Non-pigmented ciliary epithelial cell (primary cell): ENCODE results near the gene HCN2.
"Not testable (repeated sequence)": the region's sequence is repeated elsewhere in the genome, so short reads cannot be mapped to it uniquely, and the experiment has no call there.

Experiments
- DNase-seq: peaks from one replicate; pipeline ENCODE4 v3.0.0-alpha.2; 2010; ENCODE audit warnings: low read depth

HCN2 gene

GRCh38 chr19:585551-586110, 4.0 kb upstream of the HCN2 start:
- no peak for DNase-seq

- no peak for DNase-seq
Observed at GRCh38 chr19:588093-588740, 1.5 kb upstream of the HCN2 start.

GRCh38 chr19:588741-589692, 664 bp upstream of the HCN2 start:
- DNase-seq, result no peak

- no peak for DNase-seq
Observed at GRCh38 chr19:590396-590745, 690 bp downstream of the HCN2 start.

GRCh38 chr19:590750-591098, 1.0 kb downstream of the HCN2 start:
- DNase-seq, result no peak

GRCh38 chr19:591099-591958, 1.6 kb downstream of the HCN2 start:
- DNase-seq, result no peak

- DNase-seq, result no peak
Observed at GRCh38 chr19:592101-592500, 2.4 kb downstream of the HCN2 start.

GRCh38 chr19:593055-593454, 3.4 kb downstream of the HCN2 start:
- no peak for DNase-seq

GRCh38 chr19:593505-593904, 3.8 kb downstream of the HCN2 start:
- no peak for DNase-seq

GRCh38 chr19:594265-594870, 4.7 kb downstream of the HCN2 start:
- DNase-seq, result no peak

- no peak for DNase-seq
Observed at GRCh38 chr19:595326-596262, 5.9 kb downstream of the HCN2 start.

GRCh38 chr19:596263-596655, 6.6 kb downstream of the HCN2 start:
- no peak for DNase-seq

GRCh38 chr19:597406-598315, 8.0 kb downstream of the HCN2 start:
- DNase-seq, result no peak

GRCh38 chr19:601310-601709, 11.6 kb downstream of the HCN2 start:
- DNase-seq, result no peak

GRCh38 chr19:601790-602189, 12.1 kb downstream of the HCN2 start:
- DNase-seq, result no peak

- DNase-seq, result no peak
Observed at GRCh38 chr19:602391-603301, 13.0 kb downstream of the HCN2 start.

GRCh38 chr19:603302-603639, 13.6 kb downstream of the HCN2 start:
- DNase-seq, result not testable (repeated sequence)

- not testable (repeated sequence) for DNase-seq
Observed at GRCh38 chr19:603779-604178, 14.1 kb downstream of the HCN2 start.

- no peak for DNase-seq
Observed at GRCh38 chr19:604355-604754, 14.7 kb downstream of the HCN2 start.
